GM21786 (cell line): ENCODE results near the gene ITPR2.
"Not testable (repeated sequence)": the region's sequence is repeated elsewhere in the genome, so short reads cannot be mapped to it uniquely, and the experiment has no call there.

Experiments
- ATAC-seq: cut with Tn5 transposase; IDR thresholded peaks from one replicate; pipeline ENCODE4 v1.9.1; 2021; ENCODE audit not compliant: unreplicated experiment

The ITPR2 gene

DNA sequence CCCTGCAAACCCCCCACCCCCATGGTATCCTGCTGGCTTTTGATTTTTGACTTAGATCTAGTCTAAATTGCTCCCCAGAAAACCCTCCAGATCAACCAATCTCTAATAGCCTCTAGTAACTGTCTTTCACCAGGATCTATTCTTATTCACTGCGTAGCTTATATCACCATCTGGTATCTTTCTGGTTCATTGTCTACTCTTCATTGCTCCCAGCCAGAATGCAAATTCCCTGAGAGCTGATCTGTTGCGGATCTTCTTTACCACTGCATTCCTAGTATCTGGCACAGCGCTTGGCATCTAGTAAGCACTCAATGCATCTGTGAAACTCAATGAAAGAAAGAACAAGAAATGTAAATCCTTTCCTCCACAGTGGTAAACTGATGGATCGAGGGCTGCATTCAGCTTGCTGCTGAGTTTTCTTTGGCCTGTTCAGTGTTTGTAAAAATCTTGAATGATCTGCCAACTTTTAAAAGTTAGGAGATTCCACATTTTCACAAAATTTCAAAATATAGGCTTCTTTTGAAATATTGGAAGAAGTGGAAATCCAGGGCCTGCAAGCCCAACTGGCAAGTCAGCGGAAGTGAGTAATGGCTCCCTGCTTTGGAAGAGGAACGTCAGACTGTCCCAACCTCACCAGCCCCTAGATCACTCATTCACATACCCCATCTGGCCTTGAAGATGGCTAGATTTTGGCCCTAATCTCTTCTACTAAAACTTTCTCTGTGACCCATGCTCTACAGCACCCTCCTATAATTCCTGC, 363.4 kb downstream of the ITPR2 start:
- ATAC-seq, result no peak

DNA sequence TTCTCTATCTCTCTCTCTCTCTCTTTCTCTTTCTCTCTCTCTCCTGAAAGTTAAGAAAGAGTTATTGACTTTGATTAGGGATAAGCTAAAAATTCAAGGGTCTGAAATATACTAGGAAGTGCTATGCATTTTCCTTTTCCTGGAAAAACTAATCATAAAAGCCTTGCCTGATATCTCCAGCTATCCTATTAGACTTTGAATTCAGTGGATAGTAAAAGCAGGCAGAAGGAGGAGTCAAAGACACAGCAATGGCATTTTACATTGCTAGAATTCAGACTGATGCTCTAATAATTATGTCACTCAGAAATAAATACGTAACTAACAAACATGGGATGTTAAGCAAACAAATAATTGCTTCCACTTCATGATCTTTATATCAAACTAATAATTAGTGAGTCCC, 365.6 kb downstream of the ITPR2 start:
- no peak for ATAC-seq

DNA sequence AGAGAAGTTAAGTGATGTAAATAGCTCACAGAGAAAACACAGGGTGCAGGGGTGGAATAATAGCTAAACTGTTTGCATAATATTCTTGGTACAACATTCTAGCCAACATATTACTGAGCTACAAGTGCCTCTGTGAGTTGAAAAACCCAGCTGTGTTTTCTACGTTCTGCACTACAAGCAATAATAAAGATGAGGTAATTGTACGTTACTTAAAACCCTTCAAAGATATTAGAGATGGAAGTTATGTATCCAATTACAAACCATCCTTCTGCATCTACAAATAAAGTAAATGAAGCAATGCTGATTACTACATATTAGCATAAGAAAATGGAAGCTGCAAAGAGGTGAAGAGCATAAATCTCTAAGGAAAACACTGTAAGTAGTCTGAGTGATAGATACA, 366.3 kb downstream of the ITPR2 start:
- ATAC-seq, result no peak

DNA sequence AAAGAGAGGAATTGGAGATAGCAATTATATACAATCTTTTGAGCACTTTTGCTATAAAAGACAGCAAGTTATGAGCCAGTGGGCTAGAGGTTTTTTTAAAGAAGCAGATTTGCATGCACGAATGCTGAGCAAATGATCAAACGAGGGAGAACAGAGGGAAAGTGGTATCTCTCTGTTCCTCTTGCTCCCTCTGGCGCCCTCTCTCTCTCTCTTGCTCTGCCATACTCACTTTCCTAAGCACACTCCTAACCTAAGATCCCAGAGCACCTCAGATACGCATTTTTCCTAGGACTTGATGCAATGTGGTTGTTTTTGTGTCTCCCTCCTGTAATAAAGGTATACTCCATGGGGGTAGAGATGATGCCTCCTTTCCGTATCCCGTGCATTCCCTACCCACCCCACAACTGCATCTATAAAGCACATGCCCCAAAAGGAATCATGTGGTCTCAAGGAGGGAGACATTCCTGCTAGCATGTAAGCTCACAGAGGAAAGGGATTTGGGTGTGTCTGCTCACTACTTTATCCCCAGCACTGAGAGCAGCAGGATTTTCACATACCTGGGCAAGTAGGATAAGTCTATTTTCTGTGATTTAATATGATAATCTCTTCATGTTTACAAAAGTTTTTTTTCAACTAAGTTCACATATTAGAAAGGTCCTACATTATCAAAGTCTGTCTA, 367.4 kb downstream of the ITPR2 start:
- no peak for ATAC-seq

DNA sequence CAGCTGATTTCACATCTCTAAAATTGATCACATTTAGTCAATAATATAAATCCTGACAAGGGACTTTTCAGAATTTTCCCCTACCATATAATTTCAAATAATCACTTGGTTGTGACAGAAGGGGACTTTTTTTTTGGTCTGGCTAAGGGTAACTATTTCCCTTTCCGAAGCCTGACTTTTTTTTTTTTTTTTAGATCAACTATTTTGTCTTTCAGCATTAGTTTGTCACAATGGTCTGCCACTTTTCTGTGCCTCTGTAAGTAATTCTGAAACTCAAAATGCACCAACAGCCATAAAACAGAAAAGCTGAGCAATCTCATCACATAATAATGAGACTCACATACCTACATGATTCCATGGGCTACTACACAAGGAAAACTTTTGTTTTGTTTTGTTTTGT, 371.2 kb downstream of the ITPR2 start:
- ATAC-seq, result no peak

DNA sequence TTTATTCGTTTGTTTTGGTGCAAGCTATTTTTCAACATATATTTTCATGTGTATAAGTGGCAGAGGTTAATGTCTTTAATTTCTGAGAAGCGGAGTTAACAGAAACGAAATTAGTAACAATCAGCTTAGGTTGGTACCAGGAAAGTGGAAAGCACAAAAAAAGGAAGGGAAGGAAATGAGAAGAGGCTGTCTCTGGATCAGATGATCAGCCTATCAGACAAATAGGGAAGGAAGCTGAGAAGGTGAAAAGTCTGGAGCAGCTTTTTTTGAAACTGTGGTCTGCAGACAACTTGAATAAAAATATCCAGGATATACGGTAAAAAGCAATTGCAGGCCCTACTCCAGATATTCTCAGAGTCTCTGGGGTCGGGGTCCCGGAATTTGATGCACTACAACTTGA, 372.6 kb downstream of the ITPR2 start:
- ATAC-seq, result no peak

DNA sequence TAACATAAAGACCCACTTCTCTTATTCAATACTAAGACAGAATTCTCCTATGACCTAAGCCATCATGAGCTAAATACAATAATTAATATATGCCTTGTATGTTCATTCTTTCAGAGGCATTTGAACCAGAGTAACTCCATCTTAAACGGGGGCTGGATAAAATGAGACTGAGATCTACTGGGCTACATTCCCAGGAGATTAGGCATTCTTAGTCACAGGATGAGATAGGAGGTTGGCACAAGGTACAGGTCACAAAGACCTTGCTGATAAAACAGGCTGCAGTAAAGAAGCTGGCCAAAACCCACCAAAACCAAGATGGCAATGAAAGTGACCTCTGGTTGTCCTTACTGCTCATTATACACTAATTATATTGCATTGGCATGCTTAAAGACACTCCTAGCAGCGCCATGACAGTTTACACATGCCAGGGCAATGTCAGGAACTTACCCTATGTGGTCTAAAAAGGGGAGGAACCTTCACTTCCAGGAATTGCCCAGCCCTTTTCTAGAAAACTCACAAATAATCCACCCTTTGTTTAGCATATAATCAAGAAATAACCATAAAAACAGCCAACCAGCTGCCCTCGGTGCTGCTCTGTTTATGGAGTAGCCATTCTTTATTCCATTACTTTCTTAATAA, 376.9 kb downstream of the ITPR2 start:
- no peak for ATAC-seq

DNA sequence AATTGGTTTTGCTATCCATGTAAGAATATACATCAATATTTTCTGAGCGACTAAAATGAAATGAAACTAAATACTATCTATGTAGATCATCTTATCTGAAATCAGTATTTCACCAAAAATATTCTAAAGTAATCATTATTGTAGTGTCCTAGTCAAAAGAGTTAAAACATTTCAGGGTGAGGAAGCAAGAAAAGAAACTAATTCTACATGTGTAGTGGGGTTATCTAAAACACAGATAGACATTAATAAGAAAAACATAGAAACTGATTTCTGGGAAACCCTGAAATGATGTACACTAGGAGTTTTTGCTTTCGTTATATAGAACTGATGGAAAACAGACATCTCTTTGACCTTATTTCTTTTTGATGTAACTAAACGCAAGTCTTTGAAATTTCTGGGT, 379.7 kb downstream of the ITPR2 start:
- ATAC-seq, result no peak

DNA sequence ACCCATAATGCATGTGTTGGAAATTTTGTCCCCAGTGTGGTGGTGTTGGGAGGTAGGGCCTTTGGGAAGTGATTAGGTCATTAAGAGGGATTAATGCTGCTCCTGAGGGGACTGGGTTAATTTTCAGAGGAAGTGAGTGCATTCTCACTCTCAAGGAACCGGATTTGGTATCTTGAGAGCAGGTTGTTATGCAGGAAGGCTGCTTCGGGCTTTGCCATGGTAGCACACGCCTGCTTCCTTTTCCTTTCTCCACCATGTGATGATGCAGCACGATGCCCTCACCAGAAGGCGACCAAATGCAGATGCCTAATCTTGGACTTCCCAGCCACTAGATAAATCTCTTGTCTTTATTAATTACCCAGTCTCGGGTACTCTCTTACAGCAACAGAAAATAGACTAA, 380.5 kb downstream of the ITPR2 start:
- no peak for ATAC-seq

DNA sequence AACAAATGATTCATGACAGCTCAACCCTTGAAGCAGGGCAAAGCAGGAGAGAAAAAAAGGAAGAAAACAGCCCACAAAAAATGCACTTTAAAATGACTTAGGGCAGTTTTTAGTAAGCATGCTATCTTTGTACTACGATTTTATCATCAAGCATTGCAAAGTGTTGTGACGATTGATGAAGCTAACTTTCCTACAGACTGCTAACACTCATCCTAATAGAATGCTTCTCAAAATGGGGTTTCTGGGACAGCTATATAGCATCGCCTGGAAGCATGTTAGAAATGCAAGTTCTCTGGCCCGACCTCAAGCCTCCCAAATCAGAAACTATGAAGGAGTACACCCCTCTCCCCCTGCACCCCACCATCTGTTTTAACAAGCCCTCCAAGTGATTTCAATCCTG, 381.2 kb downstream of the ITPR2 start:
- ATAC-seq, result no peak

DNA sequence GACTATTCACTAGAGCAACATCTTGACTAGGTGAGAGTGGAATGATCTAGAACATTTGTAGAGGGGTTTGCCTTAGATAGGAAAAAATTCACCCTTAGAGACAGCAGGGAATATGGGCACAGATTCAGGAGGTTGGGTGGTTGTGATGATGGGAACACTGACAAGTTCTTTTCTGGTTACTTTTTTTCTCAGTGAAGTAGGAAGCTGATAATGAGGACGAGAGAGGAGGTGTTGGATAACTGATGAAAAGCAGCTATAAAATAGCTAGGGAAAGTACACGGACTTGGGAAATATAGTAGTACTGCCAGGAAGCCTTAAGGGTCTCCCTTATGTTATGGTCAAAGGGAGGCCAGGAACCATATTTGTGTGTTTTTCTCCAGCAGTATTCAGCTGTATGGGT, 387.1 kb downstream of the ITPR2 start:
- no peak for ATAC-seq

DNA sequence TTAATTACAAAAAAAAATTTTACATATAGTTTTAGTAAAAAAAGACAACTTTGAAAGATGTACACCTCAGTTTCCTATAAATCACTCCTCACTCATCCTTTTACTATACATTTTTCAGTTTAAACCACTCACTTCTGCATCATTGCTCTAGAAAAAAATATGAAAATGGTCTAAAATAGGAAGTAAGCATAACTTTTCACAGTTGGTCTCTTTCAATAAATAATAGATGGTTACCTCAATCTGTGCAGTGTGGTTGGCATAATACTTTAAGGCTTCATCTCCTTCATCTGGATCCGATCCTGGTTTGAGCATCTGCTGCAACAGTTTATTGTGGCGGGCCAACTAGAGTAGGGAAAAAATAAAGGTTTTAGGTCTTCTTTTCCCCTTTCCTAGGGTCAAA, 389.7 kb downstream of the ITPR2 start:
- no peak for ATAC-seq

DNA sequence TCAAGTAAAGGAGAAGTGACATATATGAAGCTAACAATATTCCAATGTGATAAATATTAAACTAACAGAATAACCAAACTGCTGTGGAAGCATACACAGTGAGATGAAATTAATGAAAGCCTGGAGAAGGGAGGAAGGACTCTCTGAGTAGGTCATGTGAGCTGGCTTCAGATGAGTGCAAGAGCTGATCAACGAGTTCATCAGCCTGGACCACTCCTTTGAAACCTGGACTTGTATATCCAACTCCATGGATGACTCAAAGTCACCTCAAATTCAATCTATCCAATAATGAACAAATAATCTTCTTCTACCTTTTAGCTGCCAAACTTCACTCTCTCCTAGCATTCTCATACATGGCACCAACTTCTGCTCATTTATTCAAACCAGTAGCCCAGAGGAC, 391.6 kb downstream of the ITPR2 start:
- ATAC-seq, result no peak

DNA sequence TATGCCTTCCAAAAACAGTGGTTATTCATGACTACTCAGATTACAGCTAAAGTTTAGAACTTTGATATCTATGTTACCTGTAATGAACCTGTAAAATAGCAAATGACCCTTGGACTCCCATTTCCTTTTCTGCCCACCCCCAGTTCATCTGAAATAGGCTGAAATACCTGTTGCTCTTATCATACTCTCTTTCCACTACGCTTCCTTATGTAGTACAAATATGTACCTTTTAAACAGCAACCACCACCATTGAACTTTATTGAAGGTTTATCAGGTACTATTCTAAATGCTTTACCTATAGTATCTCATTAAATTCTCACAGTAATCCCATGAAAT, 398.0 kb downstream of the ITPR2 start:
- no peak for ATAC-seq

DNA sequence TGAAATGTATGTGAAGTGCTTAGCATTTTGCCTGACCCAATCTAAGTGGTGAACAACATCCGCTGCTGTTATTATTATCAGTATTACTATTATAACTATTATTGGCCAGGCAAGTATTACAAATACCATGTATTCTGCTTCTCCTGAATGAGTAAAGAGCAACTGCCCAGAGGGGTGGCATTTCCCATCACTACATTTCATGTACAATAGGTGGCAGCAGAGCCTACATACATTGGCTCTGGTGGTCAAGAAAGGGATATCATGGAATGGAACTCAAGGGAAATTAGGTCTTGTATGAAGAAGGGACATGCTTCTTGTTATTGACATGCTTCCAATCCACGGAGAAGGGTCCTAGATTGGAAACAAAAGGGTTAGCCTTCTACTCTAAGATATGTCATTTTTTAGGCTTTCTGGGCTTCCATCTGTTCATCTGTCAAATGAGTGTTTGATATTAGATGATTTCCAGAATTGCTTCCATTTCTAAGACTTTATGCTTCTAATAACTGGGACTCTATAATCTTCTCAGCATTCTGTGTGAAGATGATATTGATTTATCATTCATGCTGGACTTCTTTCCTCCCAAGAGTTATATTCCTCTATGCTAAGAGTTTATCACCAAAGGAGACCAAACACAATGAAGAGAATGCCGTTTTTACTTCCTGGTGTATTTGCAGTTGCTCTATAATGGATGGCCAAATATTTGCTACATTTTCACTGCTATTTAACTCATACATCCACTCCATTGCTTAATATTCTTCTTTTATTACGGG, 398.5 kb downstream of the ITPR2 start:
- no peak for ATAC-seq

DNA sequence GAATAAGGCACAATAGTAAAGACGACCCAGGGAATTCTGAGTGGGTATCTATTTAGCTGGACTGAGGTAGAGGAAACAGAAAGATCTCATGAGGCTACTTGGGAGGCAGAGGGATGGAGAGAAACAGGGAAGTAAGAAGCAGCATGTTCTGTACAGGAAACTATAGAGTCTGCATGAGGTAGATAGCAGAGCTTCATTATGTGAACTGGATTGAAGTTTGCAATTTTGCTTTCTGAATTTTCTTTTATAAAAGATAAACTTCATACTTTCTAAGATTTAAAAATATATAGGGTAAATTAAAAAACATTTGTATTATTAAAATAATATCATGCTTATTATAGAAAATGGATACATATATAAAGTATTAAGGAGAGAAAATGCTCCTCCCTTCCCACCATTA, 399.3 kb downstream of the ITPR2 start:
- not testable (repeated sequence) for ATAC-seq

DNA sequence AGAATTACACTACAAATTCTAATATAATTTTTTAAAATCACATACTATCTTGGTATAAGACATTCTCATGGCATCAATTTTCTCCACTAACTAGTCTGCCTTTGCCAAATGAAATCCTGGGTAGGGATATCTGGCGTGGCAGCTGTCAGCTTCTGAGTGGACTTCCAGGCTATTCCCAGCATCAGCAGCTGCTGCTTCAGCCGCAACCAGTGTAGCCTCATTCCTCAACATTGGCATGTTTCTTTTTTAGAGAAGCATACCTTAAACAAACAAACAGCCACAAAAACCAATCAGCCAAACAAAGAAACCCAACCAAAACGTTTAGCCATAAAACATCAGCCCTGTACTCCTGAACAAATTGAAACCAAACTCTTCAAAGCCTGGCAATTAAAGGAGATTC, 401.8 kb downstream of the ITPR2 start:
- ATAC-seq, result no peak

DNA sequence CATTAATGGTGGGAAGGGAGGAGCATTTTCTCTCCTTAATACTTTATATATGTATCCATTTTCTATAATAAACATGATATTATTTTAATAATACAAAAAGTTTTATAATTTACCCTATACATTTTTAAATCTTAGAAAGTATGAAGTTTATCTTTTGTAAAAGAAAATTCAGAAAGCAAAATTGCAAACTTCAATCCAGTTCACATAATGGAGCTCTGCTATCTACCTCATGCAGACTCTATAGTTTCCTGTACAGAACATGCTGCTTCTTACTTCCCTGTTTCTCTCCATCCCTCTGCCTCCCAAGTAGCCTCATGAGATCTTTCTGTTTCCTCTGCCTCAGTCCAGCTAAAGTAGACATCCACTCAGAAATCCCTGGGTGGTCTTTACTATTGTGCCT, 402.4 kb downstream of the ITPR2 start:
- not testable (repeated sequence) for ATAC-seq

DNA sequence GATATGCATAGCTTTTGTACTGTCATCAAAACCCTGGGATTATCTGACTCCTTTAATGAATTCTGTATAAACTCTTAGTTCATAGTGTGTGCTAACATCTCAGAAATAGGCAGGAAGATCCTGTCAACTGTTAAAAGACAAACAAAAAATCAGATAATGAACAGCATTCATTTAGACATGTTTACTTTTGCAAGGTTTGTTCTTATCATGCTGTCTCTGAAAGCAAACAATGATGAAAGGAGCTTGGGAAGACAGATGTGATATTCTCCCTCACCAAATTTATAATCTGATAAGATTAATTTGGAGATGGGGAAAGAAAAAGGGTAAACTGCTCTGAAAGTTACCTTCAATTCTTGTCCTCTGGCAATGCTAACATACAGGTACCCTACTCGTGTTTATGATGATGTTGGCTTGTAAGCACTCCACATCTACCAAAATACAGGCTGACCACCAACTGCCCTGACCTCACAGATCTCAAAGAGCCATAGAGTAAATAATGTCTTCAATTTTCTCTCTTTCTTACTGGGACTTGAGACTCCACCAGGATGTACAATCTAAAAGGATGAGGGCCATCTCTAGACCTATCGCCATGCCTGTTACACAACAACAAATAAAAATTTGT, 403.8 kb downstream of the ITPR2 start:
- ATAC-seq, result no peak

DNA sequence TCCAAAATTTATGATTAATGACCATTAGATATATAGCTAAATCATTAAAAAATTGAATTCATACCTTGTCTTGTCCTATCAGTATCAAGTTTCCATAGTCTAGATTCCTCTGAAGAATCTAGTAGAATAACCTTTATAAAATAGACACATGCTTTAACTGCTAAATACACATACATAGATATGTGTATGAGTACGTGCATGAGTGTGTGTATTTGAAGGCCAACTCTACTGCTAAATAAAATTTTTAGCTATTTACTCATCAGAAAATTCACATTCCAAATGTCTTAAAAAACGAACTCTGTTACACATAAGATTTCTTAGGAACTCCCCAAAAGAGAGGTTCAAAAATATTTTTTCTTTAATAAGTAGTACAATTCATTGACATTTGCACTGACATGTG, 404.6 kb downstream of the ITPR2 start:
- no peak for ATAC-seq

DNA sequence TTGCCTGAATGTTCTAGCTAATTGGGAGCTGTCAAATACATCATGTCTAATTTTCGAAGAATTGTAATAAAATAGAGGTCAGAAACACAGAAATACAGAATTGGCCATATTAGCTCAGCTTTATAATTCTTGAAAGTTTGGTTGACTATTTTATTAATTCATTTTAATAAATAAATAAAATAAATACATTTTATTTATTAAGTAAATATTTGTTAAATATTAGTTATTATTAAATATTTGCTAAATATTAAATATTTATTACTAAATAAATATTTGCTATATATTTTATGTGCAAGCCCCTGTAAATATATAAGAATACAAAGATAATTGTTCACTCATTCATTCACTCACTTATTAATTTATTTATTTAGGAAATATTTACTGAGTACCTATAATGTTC, 406.3 kb downstream of the ITPR2 start:
- no peak for ATAC-seq
